Hepatocyte (in vitro differentiated cells): ENCODE data around the gene RPS6KL1. TPM values are rescaled to one million over a fixed set of nuclear protein-coding genes. Genes with fewer than 3 reads are reported as not detected.

Experiments
- DNase-seq: peaks from one replicate; pipeline ENCODE4 v3.0.0-alpha.2; 2016; ENCODE audit warnings: low spot score
- H2AFZ ChIP-seq: fragments of 200-600 bp; sonication (generic); 2 replicates; pipeline ENCODE4 v1.6.0; 2016; ENCODE audit warnings: antibody characterized with exemption, mild to moderate bottlenecking
- H3K27ac ChIP-seq: fragments of 200-600 bp; sonication (generic); 2 replicates; pipeline ENCODE4 v1.5.1; 2016; ENCODE audit warnings: mild to moderate bottlenecking
- H3K27me3 ChIP-seq: fragments of 200-600 bp; sonication (generic); 2 replicates; pipeline ENCODE4 v1.6.1; 2016
- H3K36me3 ChIP-seq: fragments of 200-600 bp; sonication (generic); replicated peaks from 2 replicates; pipeline ENCODE4 v1.5.1; 2016; ENCODE audit warnings: low read depth; ENCODE audit not compliant: insufficient read depth
- H3K4me1 ChIP-seq: fragments of 200-600 bp; sonication (generic); 2 replicates; pipeline ENCODE4 v1.5.1; 2016; ENCODE audit warnings: mild to moderate bottlenecking, moderate library complexity; ENCODE audit not compliant: insufficient read depth
- H3K4me2 ChIP-seq: fragments of 200-600 bp; sonication (generic); 2 replicates; pipeline ENCODE4 v1.6.0; 2016
- H3K4me3 ChIP-seq: fragments of 200-600 bp; sonication (generic); 2 replicates; pipeline ENCODE4 v1.5.1; 2016; ENCODE audit warnings: mild to moderate bottlenecking
- H3K79me2 ChIP-seq: fragments of 200-600 bp; sonication (generic); 2 replicates; pipeline ENCODE4 v1.6.0; 2017; ENCODE audit warnings: mild to moderate bottlenecking
- H3K9me2 ChIP-seq: fragments of 200-600 bp; sonication (generic); replicated peaks from 2 replicates; pipeline ENCODE4 v1.6.0; 2017; ENCODE audit warnings: mild to moderate bottlenecking; ENCODE audit not compliant: insufficient read depth
- H3K9me3 ChIP-seq: fragments of 200-600 bp; sonication (generic); 2 replicates; pipeline ENCODE4 v1.5.1; 2016; ENCODE audit warnings: low read depth, mild to moderate bottlenecking
- H4K20me1 ChIP-seq: fragments of 200-600 bp; sonication (generic); 2 replicates; pipeline ENCODE4 v1.6.0; 2016; ENCODE audit warnings: mild to moderate bottlenecking; ENCODE audit not compliant: insufficient read depth, poor library complexity, severe bottlenecking
- EZH2 ChIP-seq: fragments of 200-600 bp; sonication (generic); IDR thresholded peaks from 2 replicates; pipeline ENCODE4 v1.6.1; 2016; ENCODE audit warnings: antibody characterized with exemption, mild to moderate bottlenecking, borderline replicate concordance
- EZH2phosphoT487 ChIP-seq: fragments of 200-600 bp; sonication (generic); IDR thresholded peaks from one replicate; pipeline ENCODE4 v1.6.1; 2018; ENCODE audit warnings: antibody characterized with exemption, mild to moderate bottlenecking, low read depth, moderate library complexity; ENCODE audit not compliant: unreplicated experiment, severe bottlenecking
- WGBS: methylation state at CpG from one replicate; pipeline ENCODE4 v1.1.6; 2016; ENCODE audit warnings: low lambda C conversion rate; ENCODE audit errors: missing lambda C conversion rate; 5-methylcytosine and 5-hydroxymethylcytosine counted together
- polyA plus RNA-seq: library from polyadenylated mRNA; unstranded; fragments of >200 nt; fragmentation: Nextera tagmentation; extraction: Ambion mirVana; gene quantifications from 2 replicates; pipeline ENCODE4 v1.2.1, GENCODE V29; 2016
- total RNA-seq: library from RNA; depleted of rRNA; stranded (reverse); fragments of >200 nt; gene quantifications from 2 replicates; pipeline ENCODE4 v1.2.3, GENCODE V29; 2014
- TF ChIP-seq, protein P1 (sequence below): fragments of 200-600 bp; sonication (generic); IDR thresholded peaks from 2 replicates; pipeline ENCODE4 v1.5.1; 2016; ENCODE audit warnings: antibody characterized with exemption, mild to moderate bottlenecking; ENCODE audit not compliant: poor library complexity

Gene RPS6KL1
- total and polyA plus RNA-seq, 2 experiments from 2014 or later, result 0.18 to 0.57 TPM

DNA sequence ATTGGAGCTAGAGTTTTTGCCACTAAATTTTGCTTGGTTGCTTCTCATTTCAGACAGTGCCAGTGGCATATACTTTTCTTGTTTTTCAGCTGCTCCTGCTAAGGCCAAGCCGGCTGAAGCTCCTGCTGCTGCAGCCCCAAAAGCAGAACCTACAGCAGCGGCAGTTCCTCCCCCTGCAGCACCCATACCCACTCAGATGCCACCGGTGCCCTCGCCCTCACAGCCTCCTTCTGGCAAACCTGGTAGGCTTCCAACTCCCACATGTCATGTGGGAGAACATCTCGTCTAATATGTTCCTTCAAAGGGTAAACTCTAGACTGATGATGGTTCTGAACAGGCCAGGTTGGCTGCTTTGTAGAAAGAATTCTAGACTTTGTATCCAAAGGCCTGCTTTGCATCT is 30.3 kb downstream of the RPS6KL1 start:
- Histone ChIP-seq H3K4me2 (no peak overlapping the region), H4K20me1 (peaks cover 9% of the 10 kb centered on the region), H2AFZ (no peak overlapping the region), H3K36me3 (peaks cover 12% of the 10 kb centered on the region), H3K4me1 (peaks cover 13% of the 10 kb centered on the region), H3K9me3 (no peaks in the 10 kb centered on the region), H3K27me3 (no peaks in the 10 kb centered on the region), H3K4me3 (no peak overlapping the region), H3K79me2 (peaks cover 16% of the 10 kb centered on the region), H3K9me2 (no peaks in the 10 kb centered on the region), H3K27ac (no peak overlapping the region)
- WGBS, result 88% methylated on average over 5 of the region's 5 CpGs
- DNase-seq, result no peak
- no peak for TF ChIP-seq EZH2

DNA sequence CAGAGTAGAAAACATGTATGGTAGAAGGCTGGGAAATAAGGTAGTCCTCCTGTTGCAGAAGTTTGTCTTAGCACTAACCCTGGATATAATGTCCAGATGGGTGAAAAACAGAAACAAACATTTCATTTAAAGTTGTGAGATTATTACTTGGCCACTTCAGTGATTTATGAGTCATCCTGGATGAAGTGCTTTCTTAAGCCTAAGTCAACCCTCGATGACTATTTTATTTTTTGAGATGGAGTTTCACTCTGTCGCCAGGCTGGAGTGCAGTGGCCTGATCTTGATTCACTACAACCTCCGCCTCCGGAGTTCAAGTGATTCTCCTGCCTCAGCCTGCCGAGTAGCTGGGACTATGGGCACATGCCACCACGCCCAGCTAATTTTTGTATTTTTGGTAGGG is 31.2 kb downstream of the RPS6KL1 start:
- 94% methylated on average over 6 of the region's 6 CpGs for WGBS
- Histone ChIP-seq H4K20me1 (peaks cover 18% of the 10 kb centered on the region), H3K27me3 (no peaks in the 10 kb centered on the region), H3K9me3 (no peaks in the 10 kb centered on the region), H3K36me3 (peaks cover 6% of the 10 kb centered on the region), H3K9me2 (no peaks in the 10 kb centered on the region), H3K27ac (no peak overlapping the region), H3K4me2 (no peak overlapping the region), H3K4me1 (peaks cover 13% of the 10 kb centered on the region), H2AFZ (no peak overlapping the region), H3K79me2 (peaks cover 25% of the 10 kb centered on the region), H3K4me3 (no peak overlapping the region)
- no peak for DNase-seq
- TF ChIP-seq EZH2 (no peak), EZH2phosphoT487 (no peak)
- TF ChIP-seq, protein P1, sequence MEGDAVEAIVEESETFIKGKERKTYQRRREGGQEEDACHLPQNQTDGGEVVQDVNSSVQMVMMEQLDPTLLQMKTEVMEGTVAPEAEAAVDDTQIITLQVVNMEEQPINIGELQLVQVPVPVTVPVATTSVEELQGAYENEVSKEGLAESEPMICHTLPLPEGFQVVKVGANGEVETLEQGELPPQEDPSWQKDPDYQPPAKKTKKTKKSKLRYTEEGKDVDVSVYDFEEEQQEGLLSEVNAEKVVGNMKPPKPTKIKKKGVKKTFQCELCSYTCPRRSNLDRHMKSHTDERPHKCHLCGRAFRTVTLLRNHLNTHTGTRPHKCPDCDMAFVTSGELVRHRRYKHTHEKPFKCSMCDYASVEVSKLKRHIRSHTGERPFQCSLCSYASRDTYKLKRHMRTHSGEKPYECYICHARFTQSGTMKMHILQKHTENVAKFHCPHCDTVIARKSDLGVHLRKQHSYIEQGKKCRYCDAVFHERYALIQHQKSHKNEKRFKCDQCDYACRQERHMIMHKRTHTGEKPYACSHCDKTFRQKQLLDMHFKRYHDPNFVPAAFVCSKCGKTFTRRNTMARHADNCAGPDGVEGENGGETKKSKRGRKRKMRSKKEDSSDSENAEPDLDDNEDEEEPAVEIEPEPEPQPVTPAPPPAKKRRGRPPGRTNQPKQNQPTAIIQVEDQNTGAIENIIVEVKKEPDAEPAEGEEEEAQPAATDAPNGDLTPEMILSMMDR, result no peak

DNA sequence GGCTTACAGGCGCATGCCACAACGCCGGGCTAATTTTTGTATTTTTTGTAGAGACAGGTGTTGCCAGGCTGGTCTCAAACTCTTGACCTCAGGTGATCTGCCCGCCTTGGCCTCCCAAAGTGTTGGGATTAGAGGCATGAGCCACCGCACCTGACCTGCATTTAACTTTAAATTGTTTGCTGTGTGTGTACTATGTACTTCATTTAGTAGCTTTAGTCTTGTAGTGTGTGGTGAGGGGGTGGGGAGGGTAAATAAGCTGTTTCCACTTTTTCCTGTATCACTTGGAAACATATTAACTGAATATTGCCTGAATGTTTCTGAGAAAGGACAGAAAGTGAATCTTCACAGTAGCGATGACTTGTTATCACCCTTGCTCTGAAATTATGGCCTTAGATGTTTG is 32.8 kb downstream of the RPS6KL1 start:
- H3K36me3 ChIP-seq, result peaks cover 5% of the 10 kb centered on the region

DNA sequence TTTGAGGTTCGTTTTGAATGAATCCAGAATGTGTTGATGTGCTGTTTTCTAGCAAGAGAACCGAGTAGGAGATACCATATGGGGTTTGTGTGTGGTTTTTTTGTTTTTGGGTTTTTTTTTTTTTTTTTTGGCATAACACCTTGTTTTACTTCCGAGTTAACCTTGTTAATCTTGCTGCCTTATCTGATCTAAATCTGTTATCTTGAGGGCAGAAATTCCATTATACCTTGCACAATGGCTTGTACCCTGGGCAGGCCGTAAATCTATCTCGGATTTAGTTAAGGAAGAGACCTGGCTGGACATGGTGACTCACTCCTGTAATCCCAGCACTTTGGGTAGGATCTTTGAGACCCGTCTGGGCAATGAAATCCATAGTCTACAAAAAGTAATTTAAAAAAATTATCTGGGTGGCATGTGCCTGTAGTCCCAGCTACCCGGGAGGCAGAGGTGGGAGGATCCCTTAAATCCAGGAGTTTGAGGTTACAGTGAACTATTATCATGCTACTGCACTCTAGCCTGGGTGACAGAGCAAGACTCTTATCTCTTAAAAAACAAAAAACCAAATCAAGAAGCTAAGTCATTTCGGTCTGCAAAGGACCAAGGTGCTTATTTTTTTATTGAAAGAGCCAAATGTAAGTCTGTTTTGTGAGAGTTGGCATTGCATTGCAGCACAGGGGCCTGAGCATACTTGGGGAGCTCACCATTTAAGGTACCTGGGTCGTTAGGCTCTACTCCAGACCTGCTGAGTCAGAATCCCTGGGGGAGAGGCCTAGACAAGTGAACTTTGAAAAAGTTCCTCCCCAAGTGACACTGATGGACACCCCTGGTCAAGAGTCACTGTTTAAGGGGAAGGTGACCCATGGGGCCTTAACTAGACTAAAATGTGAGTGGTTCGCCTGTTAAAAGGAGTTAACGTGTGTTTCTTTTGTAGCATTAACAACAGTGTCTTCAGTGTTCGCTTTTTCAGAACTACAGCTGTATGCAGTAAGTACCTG is 34.6 kb downstream of the RPS6KL1 start:
- TF ChIP-seq, protein P1, result no peak
- TF ChIP-seq EZH2phosphoT487, result no peak
- no peak for TF ChIP-seq EZH2
- no peaks in the 10 kb centered on the region for H3K9me2 ChIP-seq
- no peak for DNase-seq
- peaks cover 16% of the 10 kb centered on the region for H3K4me1 ChIP-seq
- H2AFZ ChIP-seq, result no peak overlapping the region
- no peaks in the 10 kb centered on the region for H3K36me3 ChIP-seq
- H3K9me3 ChIP-seq, result no peaks in the 10 kb centered on the region
- H3K27ac ChIP-seq, result peak overlapping the region; percentile 32
- H4K20me1 ChIP-seq, result peaks cover 51% of the 10 kb centered on the region
- peak overlapping the region; percentile 30 for H3K4me2 ChIP-seq
- H3K4me3 ChIP-seq, result no peak overlapping the region
- H3K27me3 ChIP-seq, result no peaks in the 10 kb centered on the region
- 50% methylated on average over 12 of the region's 12 CpGs for WGBS
- H3K79me2 ChIP-seq, result peaks cover 59% of the 10 kb centered on the region

More for the DNA sequence above, 32.8 kb downstream of the RPS6KL1 start:
- Histone ChIP-seq H3K79me2 (peaks cover 41% of the 10 kb centered on the region), H3K27me3 (no peaks in the 10 kb centered on the region), H3K4me1 (peaks cover 13% of the 10 kb centered on the region), H3K4me2 (no peak overlapping the region), H3K9me2 (no peaks in the 10 kb centered on the region), H2AFZ (no peak overlapping the region), H3K4me3 (no peak overlapping the region), H3K9me3 (no peaks in the 10 kb centered on the region), H3K27ac (no peak overlapping the region), H4K20me1 (peaks cover 33% of the 10 kb centered on the region)
- no peak for DNase-seq
- TF ChIP-seq EZH2phosphoT487 (no peak), EZH2 (no peak)
- TF ChIP-seq, protein P1, result no peak
- WGBS, result 96% methylated on average over 6 of the region's 6 CpGs
